Stimulated activated CD4-positive, alpha-beta T cell treated with anti-CD3 and anti-CD28 coated beads, Interleukin-2, amount 100 ng/mL, for 4 hours (primary cell): ENCODE results near the gene IFITM5.

Experiments used
- DNase-seq: peaks from one replicate; pipeline ENCODE4 v3.0.0-alpha.2; 2020; ENCODE audit warnings: low read depth

Gene IFITM5

GRCh38 chr11:266676-267439 lies 32.5 kb downstream of the IFITM5 start:
- DNase-seq, result no peak

- no peak for DNase-seq
Observed at GRCh38 chr11:261624-262023, 37.7 kb downstream of the IFITM5 start.

- no peak for DNase-seq
Observed at GRCh38 chr11:259413-259812, 39.9 kb downstream of the IFITM5 start.

- no peak for DNase-seq
Observed at GRCh38 chr11:257766-258493, 41.4 kb downstream of the IFITM5 start.

- no peak for DNase-seq
Observed at GRCh38 chr11:256952-257737, 42.2 kb downstream of the IFITM5 start.

GRCh38 chr11:255816-256215 lies 43.5 kb downstream of the IFITM5 start:
- no peak for DNase-seq

- no peak for DNase-seq
Observed at GRCh38 chr11:255176-255575, 44.1 kb downstream of the IFITM5 start.

GRCh38 chr11:253886-254270 lies 45.4 kb downstream of the IFITM5 start:
- no peak for DNase-seq

GRCh38 chr11:253160-253885 lies 46.0 kb downstream of the IFITM5 start:
- no peak for DNase-seq

GRCh38 chr11:252666-253065 lies 46.7 kb downstream of the IFITM5 start:
- DNase-seq, result no peak

GRCh38 chr11:251550-251949 lies 47.8 kb downstream of the IFITM5 start:
- no peak for DNase-seq

- DNase-seq, result peak; percentile 67
Observed at GRCh38 chr11:250740-251299, 48.5 kb downstream of the IFITM5 start.

- no peak for DNase-seq
Observed at GRCh38 chr11:250274-250673, 49.1 kb downstream of the IFITM5 start.

GRCh38 chr11:249062-249461 lies 50.3 kb downstream of the IFITM5 start:
- no peak for DNase-seq
